Measurements from ENCODE around the gene GDF10.

The GDF10 gene

DNA sequence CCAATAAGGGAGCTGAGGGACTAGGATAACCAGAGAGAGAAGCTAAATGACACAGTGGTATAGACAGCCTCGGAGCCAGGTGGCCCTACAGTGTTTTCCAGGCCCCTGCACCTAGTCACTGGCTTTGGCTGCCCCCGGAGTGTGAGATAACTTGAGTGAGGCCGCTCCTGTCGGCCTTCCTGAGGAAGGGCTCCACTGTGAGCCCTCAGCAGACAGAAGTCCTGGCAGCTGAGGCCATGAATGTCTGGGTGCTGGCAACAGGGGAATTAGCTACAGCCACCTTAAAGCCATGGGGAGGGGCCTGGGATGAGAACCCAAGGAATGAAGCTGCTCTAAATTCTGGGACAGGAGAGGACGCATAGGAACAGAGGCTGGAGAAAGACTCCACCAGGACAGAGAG is 4.6 kb upstream of the GDF10 start:
- DNase-seq, result no peak

DNA sequence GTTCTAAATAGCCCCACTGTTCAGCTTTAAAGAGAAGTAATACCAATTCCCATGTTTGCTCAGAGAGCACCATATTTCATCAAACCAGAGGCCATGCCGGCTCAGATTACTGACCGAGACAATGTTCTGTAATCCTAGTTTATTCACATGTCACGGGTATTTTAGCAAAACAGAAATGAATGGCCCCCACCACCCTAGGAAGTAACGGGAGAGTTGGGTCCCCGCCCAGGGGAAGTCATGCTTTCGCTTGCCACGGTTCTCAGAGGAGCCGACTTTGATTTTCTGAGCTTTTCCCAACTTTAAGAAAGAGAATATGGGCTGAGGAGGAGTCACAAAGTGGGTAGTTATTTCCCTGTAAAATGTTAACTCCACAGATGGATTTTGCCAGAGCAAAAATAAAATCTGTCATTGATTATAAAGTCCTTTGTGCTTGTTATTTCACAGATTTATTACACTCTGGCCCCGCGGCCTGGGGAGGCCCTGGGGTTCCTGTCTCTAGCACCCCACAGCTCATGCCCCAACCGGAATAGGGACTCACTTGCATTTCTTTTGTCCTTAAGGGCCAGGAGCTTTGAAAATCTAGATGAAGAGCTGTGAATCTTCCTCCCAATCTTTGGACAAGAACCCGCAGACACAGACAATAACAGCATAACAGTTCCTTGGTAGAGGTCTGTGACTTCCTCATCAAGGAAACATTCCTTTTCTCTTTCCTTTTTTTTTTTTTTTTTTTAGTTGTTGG is 3.7 kb upstream of the GDF10 start:
- DNase-seq, result no peak

DNA sequence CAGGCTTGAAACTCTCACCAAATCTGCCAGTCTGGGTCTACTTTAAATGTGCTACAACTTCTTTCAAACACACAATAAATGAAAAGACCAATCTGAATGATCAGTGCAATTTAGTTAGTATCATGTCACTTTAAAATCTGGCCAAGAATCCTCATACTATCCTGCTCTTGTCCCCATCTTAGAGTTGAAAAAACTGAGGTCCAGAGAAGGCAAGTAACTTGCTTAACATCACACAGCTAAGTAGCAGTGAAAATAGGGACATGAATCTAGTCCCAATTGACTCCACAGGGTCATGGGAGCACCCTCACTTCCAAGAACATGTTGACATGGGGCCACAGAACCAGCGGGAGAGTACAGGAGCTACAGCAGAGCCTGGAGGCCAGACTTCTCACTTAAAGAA is 3.1 kb upstream of the GDF10 start:
- DNase-seq, result no peak

DNA sequence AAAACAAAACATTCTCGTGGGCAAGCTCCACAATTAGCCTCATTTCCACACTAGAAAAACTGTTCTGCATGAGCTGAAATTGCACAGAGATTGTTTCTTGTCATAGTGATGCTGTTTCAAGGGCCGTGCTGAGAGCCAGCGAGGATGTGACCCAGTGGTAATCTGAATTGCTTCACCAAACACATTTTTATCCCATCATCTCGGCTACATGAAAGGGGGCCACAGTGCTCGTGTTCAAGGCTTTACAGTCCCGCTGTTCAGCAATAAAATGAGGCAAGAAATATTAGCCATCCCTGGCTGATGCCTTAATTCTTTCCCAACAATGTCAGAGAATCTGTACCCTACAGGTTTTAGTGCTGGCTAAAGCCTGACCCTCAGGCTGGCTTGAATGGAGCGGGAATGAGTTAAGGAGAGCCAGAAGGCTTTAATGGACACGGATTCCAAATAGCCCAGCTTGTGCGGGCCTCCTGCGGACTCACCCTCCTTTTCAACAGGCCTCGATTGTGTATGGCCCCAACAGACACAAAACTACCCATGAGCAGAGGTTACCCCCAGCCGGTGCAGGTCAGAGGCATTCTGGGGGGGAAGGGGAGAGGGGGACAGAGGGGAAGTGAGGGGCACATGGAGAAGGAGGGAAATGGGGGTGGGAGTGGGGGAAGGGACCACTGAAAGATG is 2.0 kb upstream of the GDF10 start:
- no peak for DNase-seq

DNA sequence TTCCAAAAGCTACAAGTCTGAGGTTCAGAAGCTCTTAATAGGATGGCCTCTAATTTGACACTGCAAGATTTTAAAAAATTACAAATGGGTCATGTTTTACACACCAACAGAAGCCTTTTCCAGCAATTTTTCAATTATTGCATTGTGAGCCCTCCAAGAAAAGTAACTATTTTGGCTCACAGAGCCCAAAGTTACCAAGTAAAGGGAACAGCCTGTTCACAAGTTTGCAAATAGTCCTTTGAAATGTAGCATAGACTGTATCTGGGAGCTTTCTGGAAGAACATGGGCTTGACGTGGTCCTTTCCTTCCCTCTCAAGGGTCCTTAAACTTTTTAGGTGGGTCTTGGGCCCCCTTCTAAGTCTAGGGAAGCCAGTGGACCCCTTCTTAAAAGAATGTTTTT is 1.3 kb upstream of the GDF10 start:
- DNase-seq, result no peak

DNA sequence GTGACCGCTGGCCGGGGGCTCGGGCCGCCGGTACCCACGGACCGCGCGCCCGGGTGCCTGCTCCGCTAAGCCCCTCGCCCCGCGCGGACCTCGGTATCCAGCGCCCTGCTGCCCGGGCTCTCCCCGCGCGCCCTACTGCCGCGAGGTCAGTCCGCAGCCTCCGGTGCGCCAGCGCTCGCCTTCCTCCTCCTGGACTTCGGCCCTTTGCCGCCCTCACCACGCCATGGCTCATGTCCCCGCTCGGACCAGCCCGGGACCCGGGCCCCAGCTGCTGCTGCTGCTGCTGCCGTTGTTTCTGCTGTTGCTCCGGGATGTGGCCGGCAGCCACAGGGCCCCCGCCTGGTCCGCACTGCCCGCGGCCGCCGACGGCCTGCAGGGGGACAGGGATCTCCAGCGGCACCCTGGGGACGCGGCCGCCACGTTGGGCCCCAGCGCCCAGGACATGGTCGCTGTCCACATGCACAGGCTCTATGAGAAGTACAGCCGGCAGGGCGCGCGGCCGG is 483 bp downstream of the GDF10 start:
- DNase-seq, result no peak

DNA sequence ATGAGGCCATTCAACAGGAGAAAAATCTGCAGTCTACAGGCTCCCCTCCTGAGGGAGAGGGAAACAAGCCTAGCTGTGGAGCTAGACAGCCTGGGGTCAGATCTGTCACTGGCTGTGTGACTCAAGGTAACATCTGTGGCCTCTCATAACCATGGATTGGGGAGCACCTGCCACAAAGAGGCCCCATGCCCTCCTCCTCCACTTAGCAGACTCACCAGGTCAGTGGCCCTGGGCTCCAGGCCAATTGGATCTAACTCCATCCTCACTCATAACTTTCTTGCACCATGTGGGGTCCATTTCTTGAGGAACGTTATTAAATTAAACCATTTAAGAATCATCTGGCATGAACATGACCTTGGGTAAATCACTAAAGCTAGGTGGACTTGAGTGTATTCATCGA is 1.8 kb downstream of the GDF10 start:
- DNase-seq, result no peak

DNA sequence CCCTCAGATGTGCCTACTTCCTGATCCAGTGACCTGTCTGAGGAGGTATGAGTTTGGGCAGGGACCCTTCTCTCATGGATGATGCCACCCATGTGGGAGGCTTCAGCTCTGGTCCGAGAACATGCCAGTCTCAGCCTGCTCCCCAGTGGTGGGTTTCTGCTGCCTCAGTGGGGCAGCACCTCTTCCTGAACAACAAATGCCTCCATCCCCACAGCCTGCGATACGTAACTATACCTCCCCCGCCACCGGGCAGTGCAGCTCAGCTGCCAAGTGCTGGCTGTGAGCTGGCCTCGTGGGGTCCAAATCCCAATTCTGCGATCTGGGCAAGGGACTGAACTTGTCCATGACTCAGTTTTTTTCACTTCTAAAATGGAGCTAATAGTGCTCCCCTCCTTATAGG is 3.1 kb downstream of the GDF10 start:
- no peak for DNase-seq

DNA sequence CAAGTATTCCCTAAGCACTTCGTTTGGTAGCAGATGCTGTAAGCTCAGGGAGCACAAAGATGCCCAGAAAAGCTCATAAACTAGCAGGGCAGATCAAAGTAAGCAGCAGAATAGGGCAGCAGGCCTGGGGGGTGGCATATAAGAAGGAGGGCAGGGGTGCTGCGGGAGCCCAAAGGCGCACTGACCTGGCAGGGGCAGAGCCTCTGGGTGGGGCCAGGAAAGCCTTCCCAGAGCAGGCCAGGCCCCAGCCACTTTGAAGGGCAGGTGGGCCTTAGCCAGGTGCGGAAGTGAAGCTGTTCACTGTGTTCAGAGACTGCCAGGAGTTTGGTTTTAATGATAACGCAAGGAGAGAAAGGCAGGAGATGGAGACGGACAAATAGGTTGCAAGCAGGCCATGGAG is 3.9 kb downstream of the GDF10 start:
- DNase-seq, result no peak

DNA sequence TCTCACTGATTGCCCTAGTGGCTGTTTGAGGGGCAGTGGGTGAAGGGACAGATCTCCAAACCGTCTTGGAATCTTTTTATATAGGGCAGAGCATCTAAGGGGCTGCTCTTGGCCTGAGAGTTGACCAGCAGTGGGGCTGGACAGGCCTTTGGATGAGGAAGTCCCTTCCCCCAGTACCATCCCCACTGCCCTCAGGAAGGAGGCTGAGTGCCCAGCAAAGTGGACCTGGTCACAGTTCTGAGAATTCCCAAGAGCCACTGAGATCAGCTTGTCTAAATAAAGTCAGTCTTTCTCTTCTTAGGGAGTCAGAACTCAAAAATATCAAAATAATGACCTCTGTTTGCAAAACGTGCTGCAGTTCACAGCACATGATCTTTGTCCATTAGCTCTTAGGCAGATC is 5.6 kb downstream of the GDF10 start:
- DNase-seq, result no peak

DNA sequence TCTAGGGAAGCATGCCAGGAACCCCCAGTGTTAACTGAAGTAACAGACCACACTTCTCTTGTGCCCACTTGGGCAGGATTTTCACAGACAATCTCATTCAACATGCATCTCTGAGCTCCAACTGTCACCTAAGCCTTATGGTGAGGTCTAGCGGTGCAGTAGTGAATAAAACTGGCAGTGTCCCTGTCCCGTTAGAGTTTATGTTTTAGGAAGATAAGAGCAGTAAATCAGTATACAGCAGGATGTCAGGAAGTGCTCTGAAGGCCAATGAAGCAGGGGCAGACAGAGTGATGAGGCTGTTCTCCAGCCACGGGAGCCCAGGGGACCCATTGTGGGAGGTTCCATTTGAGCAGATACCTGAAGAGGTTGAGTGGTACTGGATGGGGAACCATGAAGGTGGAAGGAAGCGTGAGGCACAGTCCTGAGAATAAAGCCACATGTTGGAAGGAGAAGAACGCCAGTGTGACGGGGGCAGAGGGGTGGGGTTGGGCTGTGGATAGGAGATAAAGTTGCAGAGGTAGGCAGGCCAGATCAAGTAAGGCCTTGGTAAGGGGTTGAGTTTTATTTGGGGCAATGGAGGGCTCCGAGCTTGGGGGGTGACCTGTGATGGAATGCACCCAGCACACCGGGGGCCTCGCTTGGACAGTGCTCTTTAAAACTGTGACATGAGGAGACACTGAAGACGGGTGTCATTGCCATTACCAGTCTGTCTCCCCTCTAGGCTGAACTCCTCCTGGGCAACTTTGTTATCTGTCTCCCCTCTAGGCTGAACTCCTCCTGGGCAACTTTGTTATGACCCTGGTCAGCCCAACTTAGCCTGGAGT is 6.6 kb downstream of the GDF10 start:
- no peak for DNase-seq

DNA sequence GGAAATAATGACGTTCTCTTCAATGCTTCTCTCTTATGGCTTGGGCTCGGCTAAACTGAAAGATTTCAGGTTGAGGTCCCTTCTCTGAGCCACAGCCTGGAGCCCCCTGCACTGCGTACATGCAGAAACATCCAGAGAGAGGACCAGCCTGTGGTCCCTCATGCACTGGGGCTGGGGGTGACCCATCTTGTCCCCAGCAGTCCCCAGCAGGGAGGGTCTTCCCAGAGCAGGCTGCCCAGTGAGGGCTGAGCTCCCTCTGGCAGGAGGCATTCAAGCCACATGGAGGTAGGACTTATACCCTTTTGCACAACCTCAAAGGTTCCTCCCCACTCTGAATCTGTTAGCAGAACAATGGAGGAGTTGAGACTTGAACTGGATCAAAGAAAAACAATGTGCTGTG is 7.4 kb downstream of the GDF10 start:
- DNase-seq, result no peak

DNA sequence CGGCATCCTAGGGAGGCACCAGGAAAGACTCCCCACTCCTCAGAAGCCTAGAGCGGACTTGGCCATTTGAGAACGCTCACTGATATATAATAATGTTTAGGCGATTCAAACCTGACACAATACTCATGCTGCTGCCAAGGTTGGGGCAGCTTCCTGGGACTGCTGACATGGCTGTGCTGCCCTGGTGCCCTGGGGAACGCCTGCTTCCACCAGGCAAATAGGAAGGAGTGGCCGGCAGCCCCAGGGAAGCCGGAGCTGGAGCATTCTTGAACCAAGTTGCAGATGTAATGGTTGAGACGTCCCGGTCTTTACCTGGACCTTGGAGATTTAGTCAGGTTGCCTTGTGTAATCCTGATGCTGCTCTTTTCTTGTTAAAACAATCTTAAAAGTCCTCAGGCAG is 8.8 kb downstream of the GDF10 start:
- no peak for DNase-seq

DNA sequence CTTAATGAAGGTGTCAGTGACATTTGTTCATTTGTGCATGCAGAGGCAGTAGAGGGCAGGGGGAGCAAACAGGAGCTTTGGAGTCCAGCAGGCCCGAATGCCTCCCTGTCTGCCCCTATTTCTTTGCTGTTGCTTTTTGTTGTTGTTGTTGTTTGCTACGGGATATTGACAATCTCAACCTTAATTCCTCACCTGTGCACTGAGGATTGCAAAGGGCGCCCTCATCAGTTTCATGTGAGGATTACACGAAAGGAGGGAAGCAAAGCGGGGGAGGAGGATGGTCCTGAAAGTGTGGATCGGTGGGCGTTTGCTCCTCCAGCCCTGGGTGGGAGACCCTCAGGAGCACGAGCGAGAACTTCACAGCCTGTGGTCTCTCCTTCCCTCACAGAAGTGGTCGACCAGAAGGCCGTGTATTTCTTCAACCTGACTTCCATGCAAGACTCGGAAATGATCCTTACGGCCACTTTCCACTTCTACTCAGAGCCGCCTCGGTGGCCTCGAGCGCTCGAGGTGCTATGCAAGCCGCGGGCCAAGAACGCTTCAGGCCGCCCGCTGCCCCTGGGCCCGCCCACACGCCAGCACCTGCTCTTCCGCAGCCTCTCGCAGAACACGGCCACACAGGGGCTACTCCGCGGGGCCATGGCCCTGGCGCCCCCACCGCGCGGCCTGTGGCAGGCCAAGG is 9.6 kb downstream of the GDF10 start:
- no peak for DNase-seq

DNA sequence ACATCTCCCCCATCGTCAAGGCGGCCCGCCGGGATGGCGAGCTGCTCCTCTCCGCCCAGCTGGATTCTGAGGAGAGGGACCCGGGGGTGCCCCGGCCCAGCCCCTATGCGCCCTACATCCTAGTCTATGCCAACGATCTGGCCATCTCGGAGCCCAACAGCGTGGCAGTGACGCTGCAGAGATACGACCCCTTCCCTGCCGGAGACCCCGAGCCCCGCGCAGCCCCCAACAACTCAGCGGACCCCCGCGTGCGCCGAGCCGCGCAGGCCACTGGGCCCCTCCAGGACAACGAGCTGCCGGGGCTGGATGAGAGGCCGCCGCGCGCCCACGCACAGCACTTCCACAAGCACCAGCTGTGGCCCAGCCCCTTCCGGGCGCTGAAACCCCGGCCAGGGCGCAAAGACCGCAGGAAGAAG is 10.1 kb downstream of the GDF10 start:
- DNase-seq, result no peak

DNA sequence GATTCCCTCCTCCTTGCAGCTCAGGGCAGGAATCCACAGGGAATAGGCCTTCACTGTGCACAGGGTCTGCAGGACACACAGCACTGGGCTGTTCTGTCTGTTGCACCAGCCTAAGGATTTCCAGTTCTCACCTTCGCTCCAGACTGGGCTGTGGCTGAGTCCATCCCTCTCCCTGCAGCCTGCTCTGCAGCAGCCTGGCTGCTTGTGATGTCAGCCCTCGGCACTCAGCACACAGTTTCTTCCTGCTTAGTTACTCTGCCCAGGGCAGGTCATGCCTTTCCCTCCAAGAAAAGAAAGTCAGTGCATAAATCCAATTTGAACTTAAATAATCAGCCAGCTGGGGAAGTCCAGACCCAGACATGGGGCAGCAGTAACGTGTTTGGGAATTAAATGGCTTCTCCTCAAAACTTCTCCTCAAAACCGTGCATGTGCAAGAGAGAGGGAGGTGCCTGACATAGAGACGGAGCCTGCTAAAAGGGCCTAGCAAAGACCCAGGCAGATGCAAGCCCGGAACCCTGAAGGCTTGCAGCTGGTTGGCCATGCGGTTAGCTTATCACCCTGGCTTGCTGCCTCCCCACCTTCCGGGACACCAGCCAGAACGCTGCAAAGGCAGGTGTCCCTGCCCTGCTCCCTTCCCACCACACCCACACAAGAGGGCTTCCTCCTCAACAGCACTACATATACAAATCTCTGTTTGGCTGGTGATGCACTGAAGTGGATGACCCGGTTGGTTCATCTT is 11.4 kb downstream of the GDF10 start:
- no peak for DNase-seq

DNA sequence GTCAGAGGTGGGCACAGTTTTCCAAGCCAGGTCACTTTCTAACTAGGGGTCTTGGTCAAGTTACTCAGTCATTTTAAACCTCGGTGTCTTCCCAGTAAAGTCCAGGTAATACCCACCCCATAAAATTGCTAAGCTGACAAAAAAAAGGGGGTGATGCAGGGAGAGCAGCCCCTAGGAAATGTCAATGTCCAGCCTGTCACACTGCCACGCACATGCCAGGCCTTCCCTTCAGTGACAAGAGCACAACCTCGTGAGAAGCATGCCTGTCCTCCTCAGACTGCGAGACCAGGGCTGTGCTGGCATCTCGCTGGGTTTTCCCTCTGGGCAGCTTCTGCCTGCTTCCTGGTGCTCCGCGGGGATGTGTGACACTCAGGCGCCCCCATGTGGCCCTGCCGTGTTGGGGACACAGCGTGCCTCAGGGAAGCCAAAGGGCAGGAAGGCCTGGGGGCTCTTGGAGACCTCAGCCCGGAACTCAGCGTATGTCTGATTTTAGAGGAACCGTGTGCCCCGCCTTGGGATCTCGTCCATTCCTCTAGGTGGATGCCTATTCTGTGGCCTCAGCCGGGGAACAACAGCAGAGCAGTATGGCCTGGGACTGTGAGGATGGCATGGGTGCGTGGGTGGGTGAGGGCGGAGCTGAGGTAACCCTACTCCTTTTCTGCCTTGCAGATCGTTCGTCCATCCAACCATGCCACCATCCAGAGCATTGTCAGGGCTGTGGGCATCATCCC is 12.1 kb downstream of the GDF10 start:
- DNase-seq, result peak in 1 of 2 experiments; percentile 56

DNA sequence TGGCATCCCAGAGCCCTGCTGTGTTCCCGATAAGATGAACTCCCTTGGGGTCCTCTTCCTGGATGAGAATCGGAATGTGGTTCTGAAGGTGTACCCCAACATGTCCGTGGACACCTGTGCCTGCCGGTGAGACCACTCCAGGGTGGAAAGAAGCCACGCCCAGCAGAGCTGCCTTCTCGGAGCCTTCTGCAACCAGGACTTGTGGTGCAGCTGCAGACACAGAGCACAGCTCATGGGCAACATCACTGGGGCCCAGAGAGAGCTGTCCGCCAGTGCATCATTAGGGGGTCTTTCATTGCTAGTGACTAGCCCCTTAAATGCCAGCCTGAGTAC is 12.6 kb downstream of the GDF10 start:
- no peak for DNase-seq

DNA sequence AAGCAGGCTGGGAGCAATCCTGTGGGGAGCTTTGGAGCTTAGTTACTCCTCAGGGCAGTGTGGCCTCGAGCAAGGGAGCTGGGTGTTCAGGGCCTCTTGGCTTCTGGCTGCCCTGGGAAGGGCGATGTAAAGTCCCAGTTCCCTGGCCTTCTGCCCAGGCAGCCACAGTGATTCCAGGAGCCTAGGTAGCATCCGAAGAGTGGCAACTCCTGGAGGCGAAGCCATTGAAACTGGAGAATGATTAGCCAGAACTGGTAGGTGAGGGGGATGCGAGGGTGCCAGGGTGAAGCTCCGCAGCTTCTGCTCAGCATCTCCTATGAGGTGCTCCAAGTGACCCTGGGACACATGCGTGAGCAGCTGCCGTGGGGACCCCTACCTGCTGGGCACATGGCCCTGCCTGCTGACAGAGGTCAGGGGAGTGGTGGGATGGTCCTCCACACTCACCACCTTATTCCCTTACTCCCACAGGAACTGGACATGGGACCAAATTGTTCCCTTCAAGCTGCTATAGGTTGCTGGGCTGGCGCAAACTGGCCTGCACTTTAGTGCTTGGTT is 14.5 kb downstream of the GDF10 start:
- no peak for DNase-seq

DNA sequence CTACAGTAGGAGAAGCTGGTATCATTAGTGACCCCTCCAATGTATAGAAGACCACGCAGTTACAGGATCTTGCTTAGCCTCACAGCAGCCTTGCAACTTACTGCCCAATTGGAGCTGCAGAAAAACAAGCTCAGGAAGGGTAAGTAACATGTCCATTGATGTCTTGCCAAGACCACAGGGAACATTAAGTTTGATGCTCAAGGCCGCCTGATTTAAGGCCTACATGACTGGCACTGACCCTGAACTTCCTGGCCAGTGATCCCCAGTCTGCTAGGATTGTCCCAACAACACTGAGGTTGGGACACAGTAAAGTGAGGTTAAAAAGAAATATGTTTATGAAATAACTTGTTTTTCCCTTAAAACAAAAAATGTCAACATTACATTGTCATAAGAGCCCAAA is 15.4 kb downstream of the GDF10 start:
- no peak for DNase-seq

DNA sequence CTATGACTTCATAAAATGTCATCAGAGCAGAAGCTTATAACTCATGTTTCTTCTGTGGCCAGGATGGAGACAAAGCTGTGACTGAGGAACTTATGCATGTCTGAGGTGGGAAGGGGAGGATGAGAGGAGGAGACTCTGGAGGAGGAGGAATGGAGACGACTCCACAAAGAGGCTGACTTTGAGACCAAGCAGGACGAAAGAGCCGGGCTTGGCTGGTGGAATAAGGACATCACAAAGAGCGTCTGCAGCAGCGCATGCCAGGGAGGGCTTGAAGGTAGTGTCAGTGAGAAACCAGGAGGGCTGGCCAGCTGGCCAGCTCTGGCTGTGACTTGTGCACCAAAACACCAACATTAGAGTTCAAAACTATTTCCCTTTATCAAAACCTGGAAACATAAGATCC is 16.1 kb downstream of the GDF10 start:
- no peak for DNase-seq

DNA sequence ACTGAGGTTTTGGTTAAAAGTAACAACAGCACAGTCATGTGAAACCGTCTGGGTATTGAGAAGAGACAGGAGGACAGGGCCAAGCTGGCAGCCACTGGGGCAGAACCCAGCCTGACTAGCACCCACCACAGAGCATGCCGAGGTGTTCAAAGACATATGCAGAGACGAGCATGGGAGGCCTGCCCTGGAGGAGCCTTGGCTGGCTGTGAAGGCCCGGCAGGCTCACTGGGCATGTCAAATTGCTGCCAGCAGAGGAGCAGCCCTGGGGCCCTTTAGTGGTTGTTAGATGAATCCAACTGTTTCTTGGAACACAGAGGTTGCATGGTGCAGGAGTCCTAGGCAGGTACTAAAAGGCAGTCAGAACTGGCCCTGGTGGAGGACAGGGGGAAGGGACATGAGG is 17.3 kb downstream of the GDF10 start:
- DNase-seq, result no peak
